Measurements from ENCODE around the gene PLXNA4.

Gene PLXNA4

DNA sequence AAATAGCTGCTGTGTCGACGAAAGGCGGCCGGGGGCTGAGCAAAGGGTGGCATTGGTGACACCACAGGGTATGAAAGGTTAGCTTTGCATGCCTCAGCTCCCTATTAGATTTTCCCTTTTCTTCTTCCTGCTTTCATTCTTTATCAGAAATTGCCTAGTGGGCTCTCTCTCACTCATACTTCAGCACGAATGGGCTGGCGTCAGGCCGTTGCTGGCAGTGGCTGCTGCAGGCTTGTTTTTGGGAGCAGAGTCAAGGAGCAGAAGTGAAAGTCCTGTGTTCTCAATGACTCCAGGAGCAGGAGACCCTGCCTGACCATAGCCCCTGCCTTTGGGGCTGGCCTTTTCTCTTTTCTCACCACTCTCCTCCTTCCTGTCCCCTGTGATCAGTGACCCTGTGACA is 318.0 kb downstream of the PLXNA4 start:
- TF ChIP-seq GATA1 (IDR thresholded peaks at IDR 0.05; ENCODE audit: low read depth, low read length) (no peak), POLR2A (IDR thresholded peaks at IDR 0.05; ENCODE audit: low read length) (no peak)
- no peak for DNase-seq

DNA sequence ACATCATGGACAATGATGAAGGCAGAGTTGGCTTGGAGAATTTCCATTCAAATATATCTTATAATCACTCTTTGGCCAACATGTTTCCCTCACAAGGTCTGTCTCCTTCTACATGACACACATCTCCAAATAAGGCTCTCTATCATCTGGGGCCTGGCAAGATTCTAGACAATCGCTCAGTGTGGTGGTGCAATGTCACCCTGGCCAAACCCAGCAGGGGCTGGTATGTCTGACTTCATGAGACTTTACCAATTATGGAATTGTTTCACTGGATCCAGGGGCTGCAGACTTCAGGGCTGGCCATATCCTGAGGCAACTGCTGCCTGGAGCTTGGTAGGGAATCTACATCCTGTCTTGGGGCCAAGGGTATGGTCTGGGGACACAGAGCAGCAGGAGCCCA is 319.0 kb downstream of the PLXNA4 start:
- DNase-seq: no peak
- TF ChIP-seq POLR2A (IDR thresholded peaks at IDR 0.05; ENCODE audit: low read length) (no peak), GATA1 (IDR thresholded peaks at IDR 0.05; ENCODE audit: low read depth, low read length) (no peak)

DNA sequence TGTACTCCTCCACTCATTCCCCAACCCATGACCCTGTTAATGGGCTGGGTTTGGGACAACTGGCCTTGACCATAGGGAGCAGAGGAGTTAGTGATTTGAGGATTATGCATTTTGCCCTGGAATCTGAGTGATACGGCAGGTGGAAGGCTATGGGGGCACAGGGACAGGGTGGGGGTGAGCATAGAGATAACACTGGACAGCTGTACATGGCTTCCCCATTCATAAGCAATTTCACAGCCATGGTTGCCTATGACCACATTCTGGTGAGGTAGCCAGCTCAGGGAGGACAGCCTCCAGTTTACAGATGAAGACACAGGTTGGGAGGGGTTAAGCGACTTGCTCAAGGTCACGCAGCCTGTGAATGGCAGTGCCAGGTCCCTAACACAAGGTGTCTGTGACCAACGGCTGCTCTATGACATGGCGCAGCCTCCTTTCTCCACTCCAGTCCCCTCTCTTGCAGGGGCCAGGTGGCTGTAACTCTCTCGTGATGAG is 319.5 kb downstream of the PLXNA4 start:
- no peak for DNase-seq

DNA sequence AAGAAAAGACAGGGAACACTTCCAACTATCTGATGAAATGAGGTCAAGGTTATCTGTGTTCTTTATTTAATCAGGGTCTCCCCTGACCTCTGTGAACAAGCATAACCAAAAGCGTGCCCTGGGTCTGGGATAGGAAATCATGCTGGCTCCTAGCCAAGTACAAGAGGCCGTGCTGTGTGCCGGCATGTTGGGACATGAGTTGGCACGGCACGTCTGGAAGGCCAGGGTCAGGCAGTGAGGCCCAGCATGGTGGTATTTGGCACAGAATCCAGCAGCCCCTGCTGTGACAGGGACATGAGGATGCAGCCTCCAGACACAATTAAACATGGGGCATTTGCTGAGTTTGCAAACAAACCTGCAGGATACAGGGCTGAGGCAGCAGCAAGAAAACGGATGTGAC is 320.4 kb downstream of the PLXNA4 start:
- no peak for DNase-seq
- TF ChIP-seq GATA1 (IDR thresholded peaks at IDR 0.05; ENCODE audit: low read depth, low read length) (no peak), POLR2A (IDR thresholded peaks at IDR 0.05; ENCODE audit: low read length) (no peak)

More for the DNA sequence above, 319.5 kb downstream of the PLXNA4 start:
- no peak for TF ChIP-seq GATA1 (IDR thresholded peaks at IDR 0.05; ENCODE audit: low read depth, low read length)
- no peak for TF ChIP-seq POLR2A (IDR thresholded peaks at IDR 0.05; ENCODE audit: low read length)

DNA sequence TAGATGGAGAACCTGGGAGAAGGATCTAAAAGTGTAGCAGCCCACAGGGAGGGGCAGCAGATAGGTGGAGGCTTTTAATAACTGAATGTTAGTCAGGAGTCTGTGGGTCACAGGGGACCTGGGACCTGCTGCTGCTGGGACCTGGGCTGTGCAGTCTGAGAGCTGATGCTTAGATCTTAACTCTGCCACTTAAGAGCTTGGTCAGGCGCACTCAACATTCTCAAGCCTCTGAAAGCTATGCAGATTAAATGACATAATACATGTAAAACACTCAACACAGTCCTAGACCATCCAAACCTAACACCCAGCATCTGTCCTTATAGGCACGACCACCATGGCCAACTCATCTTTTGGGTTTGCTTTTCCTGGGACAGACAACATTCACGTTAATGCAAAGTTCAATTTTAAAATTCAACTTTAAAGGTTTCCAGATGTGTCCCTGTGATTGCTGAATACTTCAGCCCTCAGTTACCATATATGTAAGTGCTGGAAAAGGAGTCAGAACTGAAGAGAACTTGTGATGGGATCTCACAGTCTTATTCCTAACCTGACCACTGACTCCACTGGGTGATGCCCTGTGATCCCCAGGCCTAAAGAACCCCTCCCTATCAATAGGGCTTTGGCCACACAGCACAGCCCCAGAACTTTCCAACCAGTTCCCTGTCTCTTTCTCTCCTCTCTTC is 321.0 kb downstream of the PLXNA4 start:
- DNase-seq: no peak
- TF ChIP-seq POLR2A (IDR thresholded peaks at IDR 0.05; ENCODE audit: low read length) (no peak), GATA1 (IDR thresholded peaks at IDR 0.05; ENCODE audit: low read depth, low read length) (no peak)

DNA sequence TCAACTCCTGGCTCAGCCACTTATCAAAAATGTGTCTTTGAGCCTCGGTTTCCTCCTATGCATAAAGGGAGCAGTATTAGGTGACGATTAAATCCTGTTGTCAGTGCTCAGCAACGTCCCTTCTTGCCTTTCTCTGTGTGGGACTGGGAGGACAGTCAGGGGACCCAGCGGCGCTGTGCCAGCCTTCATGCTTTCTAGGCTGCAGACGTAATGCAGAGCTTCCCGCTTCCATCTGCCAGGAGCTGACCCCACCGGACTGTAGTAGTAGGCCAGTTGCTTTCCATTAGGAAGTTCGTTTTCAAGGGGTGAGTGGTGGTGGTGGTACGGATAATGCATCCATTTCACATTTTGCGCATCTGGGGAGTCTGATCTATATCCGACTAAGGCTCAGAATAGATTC is 321.8 kb downstream of the PLXNA4 start:
- TF ChIP-seq GATA1 (IDR thresholded peaks at IDR 0.05; ENCODE audit: low read depth, low read length) (no peak), POLR2A (IDR thresholded peaks at IDR 0.05; ENCODE audit: low read length) (no peak)
- no peak for DNase-seq

DNA sequence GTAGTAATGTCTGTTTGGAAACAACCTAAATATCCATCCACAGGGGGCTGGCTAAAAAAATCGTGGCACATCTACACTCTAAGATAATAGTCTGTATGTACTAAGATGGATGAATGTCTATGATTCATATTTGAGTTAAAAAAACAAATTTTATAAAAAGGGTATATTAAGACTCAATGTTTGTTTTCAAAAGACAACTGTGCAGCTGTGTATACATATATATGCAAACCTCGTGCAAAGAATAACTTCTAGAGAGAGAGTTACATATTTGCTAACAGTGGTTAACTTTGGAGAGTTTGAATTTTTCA is 323.5 kb downstream of the PLXNA4 start:
- TF ChIP-seq POLR2A (IDR thresholded peaks at IDR 0.05; ENCODE audit: low read length): no peak
- no peak for TF ChIP-seq GATA1 (IDR thresholded peaks at IDR 0.05; ENCODE audit: low read depth, low read length)
- no peak for DNase-seq

DNA sequence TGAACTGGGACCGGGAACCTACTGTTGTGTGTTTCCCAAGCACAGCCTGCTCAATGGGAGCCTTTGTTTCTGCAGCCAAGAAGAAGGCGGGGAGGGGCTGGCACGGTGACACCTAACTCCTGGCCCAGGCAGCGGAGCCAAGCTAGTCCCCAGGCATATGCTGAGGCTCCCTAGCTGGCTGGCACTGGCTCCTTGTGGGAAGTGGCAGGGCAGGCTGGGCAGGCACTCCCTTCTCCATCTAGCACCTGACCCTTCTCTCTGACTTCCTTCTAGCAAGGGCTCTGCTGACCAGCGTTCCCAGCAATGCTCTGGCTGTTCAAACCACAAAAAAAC is 325.0 kb downstream of the PLXNA4 start:
- TF ChIP-seq POLR2A (IDR thresholded peaks at IDR 0.05; ENCODE audit: low read length): no peak
- no peak for TF ChIP-seq GATA1 (IDR thresholded peaks at IDR 0.05; ENCODE audit: low read depth, low read length)
- no peak for DNase-seq

DNA sequence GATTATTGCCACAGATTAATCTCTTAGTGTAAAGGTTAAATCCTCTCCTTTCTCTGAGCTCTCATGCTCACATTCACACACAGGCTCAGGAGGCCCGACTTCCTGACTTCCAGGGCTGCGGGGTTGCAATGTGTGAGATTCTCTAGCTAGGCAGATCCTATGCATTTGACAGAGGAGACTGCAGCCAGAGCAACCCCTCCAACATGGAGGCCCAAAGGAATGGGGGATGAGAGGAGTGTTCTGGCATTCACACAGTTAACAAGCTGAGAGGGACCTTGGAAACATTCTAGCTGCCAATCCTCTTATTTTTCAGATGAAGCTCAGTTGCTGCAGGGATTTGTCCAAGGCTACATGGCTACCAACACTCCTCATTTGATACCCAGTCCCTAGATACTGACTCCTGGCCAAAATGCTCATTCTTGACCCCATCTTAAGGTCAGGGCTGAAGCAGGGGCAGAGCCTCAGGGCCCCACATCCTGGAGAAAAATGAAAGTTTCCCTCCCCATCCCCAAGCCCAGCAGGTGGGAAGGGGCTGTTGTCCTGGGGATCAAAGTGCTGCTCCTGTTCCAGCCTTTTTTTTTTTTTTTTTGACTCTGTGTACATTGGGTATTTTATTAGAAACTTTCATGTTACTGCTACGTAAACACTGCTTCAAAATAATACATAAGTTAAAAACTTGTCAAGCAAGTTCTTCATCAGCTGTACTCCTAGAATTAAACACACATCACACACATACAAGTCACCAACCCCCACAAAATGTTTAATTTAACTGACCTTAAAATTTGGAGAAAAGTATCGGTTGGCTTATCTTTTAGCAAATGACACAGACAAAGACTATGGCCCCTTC is 325.6 kb downstream of the PLXNA4 start:
- DNase-seq: no peak
- TF ChIP-seq GATA1 (IDR thresholded peaks at IDR 0.05; ENCODE audit: low read depth, low read length) (no peak), POLR2A (IDR thresholded peaks at IDR 0.05; ENCODE audit: low read length) (no peak)

DNA sequence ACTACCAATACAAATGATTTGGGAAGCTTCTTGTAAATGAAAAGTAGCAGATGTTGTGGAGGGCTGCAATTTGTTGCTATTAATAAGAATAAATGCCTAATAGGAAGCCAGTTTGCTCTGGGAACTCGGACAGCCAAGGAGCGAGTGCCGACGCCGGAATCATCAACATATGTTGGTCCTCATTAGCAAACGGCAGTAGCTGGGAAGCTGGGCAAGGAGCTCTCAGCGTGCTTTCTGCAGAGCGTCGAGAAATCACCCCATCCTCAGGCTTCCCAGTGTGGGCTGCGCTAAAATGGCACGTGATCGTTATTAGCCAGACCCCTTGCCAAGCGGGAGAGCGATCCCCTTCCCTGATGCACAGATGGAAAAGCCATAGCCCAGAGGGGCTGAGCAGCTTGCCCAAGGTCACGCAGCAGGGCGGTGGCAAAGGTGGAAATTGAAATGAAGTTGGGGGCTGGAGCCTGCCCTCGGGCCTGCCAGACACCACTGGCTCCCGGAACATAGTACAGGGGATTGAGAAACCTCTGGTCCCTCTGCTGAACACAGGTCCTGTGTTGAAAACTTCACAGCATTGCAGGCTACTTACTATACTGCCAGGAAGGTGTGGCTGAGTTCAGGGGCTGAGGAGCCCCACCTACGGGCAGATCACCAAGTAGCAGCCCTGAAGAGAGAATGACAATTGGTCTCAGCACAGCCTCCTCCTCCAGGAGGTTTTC is 326.9 kb downstream of the PLXNA4 start:
- DNase-seq: no peak
- TF ChIP-seq POLR2A (IDR thresholded peaks at IDR 0.05; ENCODE audit: low read length): no peak
- no peak for TF ChIP-seq GATA1 (IDR thresholded peaks at IDR 0.05; ENCODE audit: low read depth, low read length)

DNA sequence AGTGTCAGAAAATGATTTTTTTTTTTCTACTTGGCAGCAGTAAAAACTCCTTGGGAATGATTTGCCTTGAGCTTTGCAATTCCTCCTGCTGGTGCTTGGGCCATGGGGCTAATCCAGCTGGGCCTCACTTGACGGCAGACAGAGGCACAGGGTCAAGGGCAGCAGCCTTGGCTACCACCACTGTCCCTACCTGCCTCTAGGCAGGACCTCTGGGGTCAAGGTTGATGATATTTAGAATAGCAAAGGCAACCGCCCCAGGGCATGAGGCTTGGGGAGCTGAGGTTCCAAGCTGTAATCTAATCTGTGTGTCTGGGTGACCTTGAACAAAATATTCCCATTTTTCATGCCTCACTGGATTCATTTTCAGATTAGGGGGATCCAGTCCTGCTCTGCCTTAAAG is 327.4 kb downstream of the PLXNA4 start:
- DNase-seq: no peak
- no peak for TF ChIP-seq POLR2A (IDR thresholded peaks at IDR 0.05; ENCODE audit: low read length)

DNA sequence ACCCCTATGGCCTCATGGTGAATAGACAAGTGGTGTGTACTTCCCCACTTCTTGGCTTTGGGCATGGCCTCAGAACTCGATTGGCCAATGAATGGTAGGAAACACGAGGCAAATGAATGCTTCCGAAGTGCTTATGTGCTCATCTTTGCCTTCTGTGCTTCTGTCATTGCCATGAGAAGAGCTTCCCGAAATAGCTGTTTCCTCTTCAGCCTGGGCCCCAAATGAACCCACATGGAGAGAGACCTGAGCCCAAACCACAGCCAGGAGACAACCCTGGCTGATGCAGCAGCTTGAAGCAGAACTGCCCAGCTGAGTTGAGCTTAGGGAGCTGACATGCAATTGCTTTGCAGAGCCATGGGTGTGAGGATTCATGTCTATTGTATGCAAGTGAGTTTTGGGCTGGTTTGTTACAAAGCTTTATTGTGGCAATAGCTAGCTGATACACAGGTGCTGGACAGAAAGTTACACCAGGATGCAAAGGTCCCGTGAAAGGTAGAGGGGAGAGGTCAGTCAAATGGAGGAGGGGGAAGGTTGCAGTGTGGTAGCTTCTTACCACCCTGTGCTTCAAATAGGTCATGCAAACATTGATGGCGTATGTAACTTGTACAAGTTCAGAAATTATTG is 328.2 kb downstream of the PLXNA4 start:
- TF ChIP-seq POLR2A (IDR thresholded peaks at IDR 0.05; ENCODE audit: low read length) (no peak), GATA1 (IDR thresholded peaks at IDR 0.05; ENCODE audit: low read depth, low read length) (no peak)
- DNase-seq: no peak

DNA sequence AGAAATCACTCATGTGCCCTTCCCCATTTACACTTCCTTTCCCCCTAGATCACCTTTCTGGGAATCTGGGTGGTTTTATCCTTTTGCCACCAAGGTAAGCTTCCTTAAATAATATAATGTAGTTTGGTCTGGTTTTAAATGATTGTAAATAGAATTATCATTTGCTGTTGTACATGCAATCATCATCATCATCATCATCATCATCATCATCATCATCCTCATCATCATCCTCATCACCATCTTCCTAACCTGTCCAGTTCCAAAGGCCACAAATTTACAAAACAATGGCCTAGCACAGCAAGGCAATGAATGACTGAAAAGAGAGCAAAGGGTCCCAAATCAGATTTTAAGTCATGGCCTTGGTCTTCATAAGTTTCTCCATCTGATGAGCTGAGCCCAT is 329.7 kb downstream of the PLXNA4 start:
- no peak for DNase-seq
- TF ChIP-seq POLR2A (IDR thresholded peaks at IDR 0.05; ENCODE audit: low read length) (no peak), GATA1 (IDR thresholded peaks at IDR 0.05; ENCODE audit: low read depth, low read length) (no peak)

DNA sequence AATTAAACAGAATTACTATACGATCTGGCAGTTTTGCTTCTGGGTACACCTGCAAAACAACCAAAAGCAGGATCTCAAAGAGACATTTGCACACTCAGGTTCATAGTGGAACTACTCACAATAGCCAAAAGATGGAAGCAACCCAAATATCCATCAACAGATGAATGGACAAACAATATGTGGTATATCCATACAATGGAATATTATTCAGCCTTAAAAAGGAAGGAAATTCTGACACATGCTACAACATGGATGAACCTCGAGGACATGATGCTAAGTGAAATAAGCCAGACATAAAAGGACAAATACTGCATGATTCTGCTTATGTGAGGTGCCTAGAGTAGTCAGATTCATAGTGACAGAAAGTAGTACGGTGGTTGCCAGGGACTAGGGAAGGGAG is 330.7 kb downstream of the PLXNA4 start:
- DNase-seq: no peak
- TF ChIP-seq POLR2A (IDR thresholded peaks at IDR 0.05; ENCODE audit: low read length) (no peak), GATA1 (IDR thresholded peaks at IDR 0.05; ENCODE audit: low read depth, low read length) (no peak)

Measured in erythroblast (primary cell).